Skeletal muscle cell (primary cell): Measurements from ENCODE around the gene PADI4.
A peak's percentile ranks its signal among the peaks of the same experiment; 100 is the strongest.
"Not testable (repeated sequence)": the region's sequence is repeated elsewhere in the genome, so short reads cannot be mapped to it uniquely, and the experiment has no call there.

Source experiments
- DNase-seq: peaks from one replicate; pipeline ENCODE4 v3.0.0-alpha.2; 2010; ENCODE audit warnings: low read depth
- H3K4me3 ChIP-seq: 2 replicates; pipeline ENCODE4 v1.5.1; 2011; ENCODE audit warnings: low read depth, mild to moderate bottlenecking, control low read depth, low read length, moderate library complexity

PADI4 gene

GRCh38 chr1:17309426-17310067 is 1.6 kb downstream of the PADI4 start:
- H3K4me3 ChIP-seq, result no peak overlapping the region
- DNase-seq, result no peak

- no peak overlapping the region for H3K4me3 ChIP-seq
- no peak for DNase-seq
Measured at GRCh38 chr1:17310068-17310640, 2.2 kb downstream of the PADI4 start.

- no peak for DNase-seq
- H3K4me3 ChIP-seq, result no peak overlapping the region
Measured at GRCh38 chr1:17313530-17314309, 5.7 kb downstream of the PADI4 start.

- DNase-seq, result peak; percentile 18
- no peak overlapping the region for H3K4me3 ChIP-seq
Measured at GRCh38 chr1:17314491-17314971, 6.5 kb downstream of the PADI4 start.

GRCh38 chr1:17315542-17316130 is 7.6 kb downstream of the PADI4 start:
- no peak for DNase-seq
- H3K4me3 ChIP-seq, result no peak overlapping the region

GRCh38 chr1:17316704-17317103 is 8.7 kb downstream of the PADI4 start:
- no peak for DNase-seq
- no peak overlapping the region for H3K4me3 ChIP-seq

- H3K4me3 ChIP-seq, result no peak overlapping the region
- DNase-seq, result no peak
Measured at GRCh38 chr1:17318262-17318661, 10.3 kb downstream of the PADI4 start.

- H3K4me3 ChIP-seq, result no peak overlapping the region
- DNase-seq, result no peak
Measured at GRCh38 chr1:17319561-17320350, 11.8 kb downstream of the PADI4 start.

GRCh38 chr1:17321857-17322390 is 13.9 kb downstream of the PADI4 start:
- not testable (repeated sequence) for H3K4me3 ChIP-seq, DNase-seq

GRCh38 chr1:17328855-17329254 is 20.9 kb downstream of the PADI4 start:
- no peak overlapping the region for H3K4me3 ChIP-seq
- no peak for DNase-seq

- no peak overlapping the region for H3K4me3 ChIP-seq
- no peak for DNase-seq
Measured at GRCh38 chr1:17329610-17330009, 21.6 kb downstream of the PADI4 start.

GRCh38 chr1:17330856-17331255 is 22.9 kb downstream of the PADI4 start:
- DNase-seq, result no peak

GRCh38 chr1:17333081-17333480 is 25.1 kb downstream of the PADI4 start:
- no peak overlapping the region for H3K4me3 ChIP-seq
- no peak for DNase-seq

More at GRCh38 chr1:17330856-17331255, 22.9 kb downstream of the PADI4 start:
- no peak overlapping the region for H3K4me3 ChIP-seq

GRCh38 chr1:17335821-17336710 is 28.1 kb downstream of the PADI4 start:
- no peak overlapping the region for H3K4me3 ChIP-seq
- peak; percentile 4 for DNase-seq

- no peak for DNase-seq
- no peak overlapping the region for H3K4me3 ChIP-seq
Measured at GRCh38 chr1:17338706-17339493, 30.9 kb downstream of the PADI4 start.

- no peak for DNase-seq
- no peak overlapping the region for H3K4me3 ChIP-seq
Measured at GRCh38 chr1:17339521-17339920, 31.5 kb downstream of the PADI4 start.

- DNase-seq, result no peak
- no peak overlapping the region for H3K4me3 ChIP-seq
Measured at GRCh38 chr1:17340358-17340757, 32.4 kb downstream of the PADI4 start.
